GM21367 (cell line): Measurements from ENCODE around the gene SLC43A2.

Experiments used
- ATAC-seq: cut with Tn5 transposase; IDR thresholded peaks from one replicate; pipeline ENCODE4 v1.9.1; 2021; ENCODE audit not compliant: unreplicated experiment

SLC43A2 gene

GRCh38 chr17:1624650-1625049, 4.0 kb downstream of the SLC43A2 start:
- ATAC-seq: no peak

- no peak for ATAC-seq
Observed at GRCh38 chr17:1623057-1623630, 5.5 kb downstream of the SLC43A2 start.

- no peak for ATAC-seq
Observed at GRCh38 chr17:1621273-1621954, 7.2 kb downstream of the SLC43A2 start.

GRCh38 chr17:1620486-1620885, 8.1 kb downstream of the SLC43A2 start:
- no peak for ATAC-seq

GRCh38 chr17:1617620-1618174, 10.9 kb downstream of the SLC43A2 start:
- ATAC-seq: no peak

- ATAC-seq: no peak
Observed at GRCh38 chr17:1616101-1616500, 12.5 kb downstream of the SLC43A2 start.

GRCh38 chr17:1612400-1612799, 16.2 kb downstream of the SLC43A2 start:
- ATAC-seq: no peak

GRCh38 chr17:1611715-1612114, 16.9 kb downstream of the SLC43A2 start:
- no peak for ATAC-seq

- no peak for ATAC-seq
Observed at GRCh38 chr17:1608676-1609075, 20.0 kb downstream of the SLC43A2 start.

GRCh38 chr17:1607971-1608320, 20.7 kb downstream of the SLC43A2 start:
- no peak for ATAC-seq

GRCh38 chr17:1606352-1606985, 22.2 kb downstream of the SLC43A2 start:
- no peak for ATAC-seq

GRCh38 chr17:1605681-1606351, 22.8 kb downstream of the SLC43A2 start:
- no peak for ATAC-seq

- no peak for ATAC-seq
Observed at GRCh38 chr17:1604831-1605528, 23.7 kb downstream of the SLC43A2 start.

- ATAC-seq: no peak
Observed at GRCh38 chr17:1601571-1601970, 27.1 kb downstream of the SLC43A2 start.

- no peak for ATAC-seq
Observed at GRCh38 chr17:1598399-1599095, 30.1 kb downstream of the SLC43A2 start.

- ATAC-seq: no peak
Observed at GRCh38 chr17:1597861-1598342, 30.7 kb downstream of the SLC43A2 start.

GRCh38 chr17:1593630-1593931, 35.1 kb downstream of the SLC43A2 start:
- ATAC-seq: no peak

GRCh38 chr17:1592751-1593629, 35.6 kb downstream of the SLC43A2 start:
- ATAC-seq: peak; percentile 62

- ATAC-seq: no peak
Observed at GRCh38 chr17:1591474-1592090, 37.1 kb downstream of the SLC43A2 start.
